ENCODE measurements around the gene NAA15. TPM values are rescaled to one million over a fixed set of nuclear protein-coding genes. Genes with fewer than 3 reads are reported as not detected.
A peak's percentile ranks its signal among the peaks of the same experiment; 100 is the strongest.
"Not testable (repeated sequence)": the region's sequence is repeated elsewhere in the genome, so short reads cannot be mapped to it uniquely, and the experiment has no call there.

NAA15 gene
- total and polyA plus RNA-seq, 2 of the 8 experiments (the other 6 are each of a cell fraction or from before 2014, with no cell fraction given): 9.7 to 124 TPM

- ChIA-PET POLR2A (ENCODE audit: partially characterized antibody) (interaction anchor here (1.1 kb wide), 1 partner anchor 223 kb away, joined by 3 read pairs; no protein-coding TSS in a partner anchor), CTCF (ENCODE audit: partially characterized antibody) (interaction anchor here (1.1 to 1.5 kb wide), 3 partner anchors 37 to 47 kb away, joined by 3 to 5 read pairs (median 4); no protein-coding TSS in a partner anchor)
- H3K27me3 ChIP-seq (replicated peaks in 1 of 4; ENCODE audit: control insufficient read depth in 3 of 4, extremely low read depth in 1 of 4, insufficient read depth in 3 of 4, low read length in 3 of 4); H3K27ac ChIP-seq (ENCODE audit: low read depth, low read length); H4K91ac ChIP-seq (replicated peaks; ENCODE audit: insufficient read length, low read length); H2BK120ac ChIP-seq (replicated peaks; ENCODE audit: low read depth, low read length); H2BK20ac ChIP-seq (ENCODE audit: low read length); H2BK12ac ChIP-seq (ENCODE audit: low read depth, low read length); H3K4me1 ChIP-seq (replicated peaks in 1 of 4; ENCODE audit: control insufficient read depth in 3 of 4, insufficient read depth in 4 of 4, low read length in 3 of 4); H3K4ac ChIP-seq (replicated peaks; ENCODE audit: insufficient read length, low read depth, low read length); H3K14ac ChIP-seq (ENCODE audit: insufficient read length); H3K79me1 ChIP-seq (ENCODE audit: low read depth, low read length); H3K4me2 ChIP-seq (ENCODE audit: insufficient read depth in 1 of 2, low read depth in 2 of 2, low read length in 2 of 2); H2BK5ac ChIP-seq (ENCODE audit: low read depth, low read length); H3K23ac ChIP-seq (ENCODE audit: insufficient read length); H3K4me3 ChIP-seq (ENCODE audit: extremely low read depth in 1 of 4, insufficient read depth in 2 of 4, low read depth in 3 of 4, low read length in 4 of 4); H4K8ac ChIP-seq (ENCODE audit: extremely low read depth, insufficient read depth, low read length); H4K5ac ChIP-seq (ENCODE audit: insufficient read length, low read depth, low read length); H3K36me3 ChIP-seq (ENCODE audit: control insufficient read depth in 2 of 4, insufficient read depth in 4 of 4, low read length in 3 of 4); H3K9me3 ChIP-seq (ENCODE audit: insufficient read depth in 2 of 2, low read depth in 1 of 2, low read length in 1 of 2); H3K23me2 ChIP-seq (ENCODE audit: low read depth, low read length); H3K56ac ChIP-seq (replicated peaks; ENCODE audit: insufficient read length, low read depth, low read length); H3K18ac ChIP-seq (ENCODE audit: extremely low read depth, low read length); H2AK5ac ChIP-seq (ENCODE audit: low read depth, low read length); H3K9ac ChIP-seq (replicated peaks in 1 of 4; ENCODE audit: extremely low read depth in 1 of 4, low read depth in 3 of 4, low read length in 3 of 4); H2AFZ ChIP-seq (ENCODE audit: low read length); H4K20me1 ChIP-seq (replicated peaks in 1 of 2; ENCODE audit: control insufficient read depth in 1 of 2, insufficient read depth in 2 of 2, low read length in 2 of 2); FAIRE-seq; H2BK15ac ChIP-seq (ENCODE audit: low read length): not testable (repeated sequence)
- peaks cover 0 to 66% of the 10 kb centered on the region in 2 experiments; a peak in 3 of 4 replicates for H3K79me2 ChIP-seq (ENCODE audit: control insufficient read depth in 1 of 2, insufficient read depth in 2 of 2, low read length in 2 of 2)
- 96% methylated on average over 5 of the region's 5 CpGs; no CpG with 5 or more reads in 1 of the 2 experiments for WGBS, 2 experiments (ENCODE audit: extremely low coverage in 1 of 2, insufficient coverage in 1 of 2, insufficient read length in 1 of 2, insufficient replicate concordance in 2 of 2, low coverage in 1 of 2, low lambda C conversion rate in 2 of 2, missing lambda C conversion rate in 1 of 2)
- DNase-seq (ENCODE audit: low read depth in 1 of 2, low spot score in 2 of 2): peak in 1 of 2 experiments; percentile 17
Observed at GRCh38 chr4:139464512-139464911, 163.2 kb downstream of the NAA15 start.

Data from H1 (cell line).